CD4-positive, alpha-beta T cell treated with Interleukin-17A for 4 hours (primary cell): ENCODE data around the gene IGF2BP1.
"Not testable (repeated sequence)": the region's sequence is repeated elsewhere in the genome, so short reads cannot be mapped to it uniquely, and the experiment has no call there.

Experiments used
- DNase-seq: peaks from one replicate; pipeline ENCODE4 v3.0.0-alpha.2; 2020; ENCODE audit warnings: mixed read lengths

Gene IGF2BP1

DNA sequence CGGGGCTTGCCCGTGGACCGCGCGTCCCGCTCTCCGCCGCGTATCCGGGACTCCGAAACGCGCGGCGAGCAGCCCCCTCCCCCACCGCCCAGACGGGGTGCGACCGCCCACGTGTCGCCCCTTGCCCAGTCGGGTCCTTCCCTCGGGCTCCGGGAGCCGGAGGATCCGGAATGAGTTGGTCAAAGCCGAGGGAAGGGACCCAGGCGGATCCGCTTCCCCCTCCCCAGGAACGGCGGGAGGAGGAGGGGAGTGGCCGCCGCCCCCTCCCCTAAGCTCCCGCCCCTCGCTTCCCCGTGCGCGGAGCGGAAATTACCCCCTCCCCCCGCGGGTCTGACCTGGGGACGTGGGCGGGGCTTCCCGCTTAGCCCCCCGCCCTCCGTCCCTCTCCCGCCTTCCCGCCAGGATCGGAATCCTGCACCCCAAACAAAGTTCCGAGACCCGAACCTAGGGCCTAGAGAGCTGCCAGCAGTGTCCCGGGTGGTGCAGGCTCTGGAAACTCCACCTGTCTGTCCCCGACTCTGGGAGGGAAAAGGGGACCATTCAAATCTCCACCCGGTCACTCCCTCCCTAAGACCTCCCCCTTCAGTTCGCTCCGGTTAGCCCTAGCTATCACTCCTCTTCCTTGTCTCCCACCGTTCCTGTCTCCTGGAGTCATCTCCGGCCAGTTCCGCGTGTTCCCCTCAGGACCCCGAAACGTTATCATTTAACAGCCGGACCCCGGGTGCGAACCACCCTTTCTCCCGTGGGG is 1.0 kb upstream of the IGF2BP1 start:
- DNase-seq = peak; percentile 27

DNA sequence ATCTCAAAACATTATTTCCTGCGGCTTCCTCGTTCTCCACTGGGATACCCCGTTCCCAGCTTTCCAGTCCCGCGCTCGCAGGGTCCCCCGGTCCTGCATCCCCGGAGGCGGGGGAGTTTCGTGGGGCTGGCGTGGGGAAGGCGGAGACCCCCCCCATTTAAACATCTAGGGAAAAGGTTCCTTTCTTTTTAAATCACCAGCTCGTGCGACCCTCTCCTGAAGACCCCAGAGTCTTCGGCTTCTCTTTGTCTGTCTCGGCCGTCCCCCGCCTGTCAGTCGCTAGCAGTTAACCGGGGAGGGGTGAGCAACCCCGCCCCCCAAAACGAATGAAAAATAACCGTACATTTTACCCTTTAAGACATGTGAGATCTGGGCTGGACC is 473 bp upstream of the IGF2BP1 start:
- no peak for DNase-seq

DNA sequence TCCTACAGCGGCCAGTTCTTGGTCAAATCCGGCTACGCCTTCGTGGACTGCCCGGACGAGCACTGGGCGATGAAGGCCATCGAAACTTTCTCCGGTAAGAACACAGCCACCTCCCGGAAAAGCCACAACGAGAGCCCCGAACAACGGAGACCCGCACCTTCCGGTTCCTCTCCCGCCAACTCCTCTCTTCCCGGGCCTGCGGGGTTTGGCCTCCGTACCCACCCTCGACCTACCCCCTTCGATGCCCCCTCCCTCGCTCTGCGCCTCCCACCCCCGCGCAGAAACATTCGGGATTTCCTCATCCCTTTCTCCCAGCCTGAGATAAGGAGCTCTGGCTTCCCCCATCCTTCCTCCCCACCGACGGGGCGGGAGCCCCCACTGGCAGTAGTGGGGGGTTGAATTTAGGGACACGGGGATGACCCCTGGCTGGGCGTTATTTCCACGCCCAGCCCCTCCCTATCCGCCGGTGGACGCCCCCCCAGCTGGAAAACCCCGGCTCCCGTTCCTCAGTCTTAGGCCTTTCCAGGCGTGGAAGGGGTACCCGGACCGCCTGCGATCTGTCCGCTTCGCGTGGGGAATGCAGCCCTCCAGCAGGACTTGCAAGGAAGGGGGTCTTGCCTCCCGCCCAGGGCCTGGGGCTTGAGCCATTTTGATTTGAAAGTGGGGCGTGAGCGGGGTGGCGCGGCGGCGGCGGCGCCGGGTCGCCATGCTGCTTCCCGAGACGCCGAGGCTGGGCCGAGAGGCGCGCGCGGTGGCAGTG is 822 bp downstream of the IGF2BP1 start:
- peak; percentile 10 for DNase-seq

DNA sequence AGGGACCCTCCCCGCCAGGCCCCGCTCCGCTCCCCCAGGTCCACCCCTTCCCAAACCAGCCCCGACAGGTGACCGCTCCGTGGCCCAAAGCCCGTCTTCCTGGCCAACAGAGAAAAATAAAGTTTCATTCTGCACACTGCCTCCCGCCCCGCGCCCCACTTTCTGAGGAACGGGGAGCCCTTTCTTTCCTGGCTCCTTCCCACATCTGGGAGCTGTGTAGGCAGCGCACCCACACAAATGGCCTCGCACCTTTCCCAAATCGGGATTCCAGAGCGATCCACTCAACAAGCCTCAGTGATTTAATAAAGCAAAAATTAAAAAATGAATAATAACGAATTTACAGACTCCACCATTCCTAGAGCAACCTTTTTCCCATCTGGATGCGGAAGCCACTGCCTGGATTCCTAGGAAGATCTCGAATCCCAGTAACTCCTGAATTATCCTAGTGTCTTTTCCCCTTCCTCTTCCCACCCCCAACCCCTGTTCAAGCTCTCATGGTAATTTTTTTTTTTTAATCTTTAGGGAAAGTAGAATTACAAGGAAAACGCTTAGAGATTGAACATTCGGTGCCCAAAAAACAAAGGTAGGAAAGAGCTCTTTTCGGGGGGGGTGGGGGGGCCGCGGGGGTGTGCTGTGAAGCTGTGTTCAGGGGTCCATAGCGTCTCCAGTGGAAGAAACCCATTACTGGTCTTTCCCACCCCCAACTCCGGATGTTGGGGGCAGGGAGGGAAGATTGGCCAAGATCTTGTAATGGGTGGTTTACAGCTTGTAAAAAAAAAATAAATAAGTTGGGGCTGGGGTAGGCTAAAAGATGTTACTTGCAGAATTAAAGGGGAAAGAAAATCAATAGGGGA is 1.6 kb downstream of the IGF2BP1 start:
- no peak for DNase-seq

DNA sequence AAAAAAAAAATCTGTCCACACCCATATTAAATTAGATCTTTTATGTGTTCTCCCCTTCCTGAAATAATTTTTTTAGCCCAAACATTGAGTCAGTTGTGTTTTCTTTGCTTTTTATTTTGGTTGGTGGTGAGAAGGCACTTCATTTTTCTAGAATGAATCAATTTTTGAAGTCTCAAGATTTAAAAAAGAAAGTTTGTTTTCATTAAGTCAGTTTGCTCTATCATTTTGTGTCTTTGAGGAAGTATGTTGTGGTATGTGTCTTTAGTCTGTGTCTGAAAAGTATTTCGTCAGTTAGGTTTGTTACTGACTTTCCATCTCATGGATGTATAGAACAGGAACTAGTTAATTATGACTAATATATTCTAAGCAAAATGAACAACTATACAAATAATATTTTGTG is 3.8 kb downstream of the IGF2BP1 start:
- DNase-seq = no peak

DNA sequence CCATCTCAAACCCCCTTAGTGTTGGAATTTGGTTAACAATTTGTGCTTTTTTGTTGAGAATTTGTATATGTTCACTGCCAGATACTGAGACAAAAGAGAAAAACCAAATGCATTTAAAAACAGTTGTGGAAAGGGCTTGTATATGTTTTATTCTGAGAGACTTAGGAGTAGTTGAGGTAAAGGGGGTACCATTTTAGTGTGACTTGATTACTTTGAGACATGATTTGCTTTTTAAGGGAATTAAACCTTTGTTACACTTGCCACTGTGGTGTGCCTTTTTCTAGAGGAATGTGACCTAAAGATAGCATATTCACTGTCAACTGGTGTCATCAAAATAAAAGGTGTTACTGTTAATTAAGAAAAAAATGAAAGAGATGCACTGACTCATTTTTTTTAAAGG is 4.5 kb downstream of the IGF2BP1 start:
- DNase-seq = no peak

DNA sequence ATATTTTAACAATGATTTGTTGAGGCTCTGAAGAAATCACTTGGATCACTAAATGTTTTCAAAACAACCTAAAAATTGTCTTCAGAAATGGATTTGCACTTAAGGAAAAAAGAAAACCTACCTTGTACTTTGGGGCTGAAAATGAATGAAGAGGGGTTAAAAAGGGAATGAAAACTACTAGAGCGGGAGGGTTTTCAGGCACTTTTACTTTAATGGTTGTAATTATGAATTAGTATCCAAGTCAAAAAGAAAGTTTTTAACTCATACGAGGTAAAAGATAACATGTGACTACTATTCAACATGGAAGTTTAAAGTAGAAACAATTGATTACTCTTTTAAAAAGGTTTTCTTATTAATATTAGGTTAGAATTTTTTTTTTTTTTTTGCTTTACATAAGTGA is 5.1 kb downstream of the IGF2BP1 start:
- no peak for DNase-seq

DNA sequence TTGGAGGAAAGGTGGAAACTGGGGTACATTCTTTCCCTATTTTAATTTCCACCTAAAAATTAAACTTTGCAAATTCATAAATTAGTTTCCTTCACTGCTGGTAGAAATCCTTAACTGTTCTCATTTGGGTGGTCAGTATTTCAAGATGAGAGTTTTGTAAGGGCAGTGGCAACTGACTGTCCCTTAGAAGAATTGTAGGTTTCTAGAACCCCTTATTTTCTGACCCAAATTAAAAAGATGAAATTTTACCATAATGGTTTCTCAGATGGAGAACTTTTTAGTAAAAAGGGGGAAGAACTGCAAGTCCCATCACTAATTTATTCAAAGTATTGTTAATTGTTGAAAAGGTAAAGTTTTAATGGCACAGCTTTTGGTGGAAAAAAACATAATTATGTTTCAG is 5.6 kb downstream of the IGF2BP1 start:
- DNase-seq = no peak

DNA sequence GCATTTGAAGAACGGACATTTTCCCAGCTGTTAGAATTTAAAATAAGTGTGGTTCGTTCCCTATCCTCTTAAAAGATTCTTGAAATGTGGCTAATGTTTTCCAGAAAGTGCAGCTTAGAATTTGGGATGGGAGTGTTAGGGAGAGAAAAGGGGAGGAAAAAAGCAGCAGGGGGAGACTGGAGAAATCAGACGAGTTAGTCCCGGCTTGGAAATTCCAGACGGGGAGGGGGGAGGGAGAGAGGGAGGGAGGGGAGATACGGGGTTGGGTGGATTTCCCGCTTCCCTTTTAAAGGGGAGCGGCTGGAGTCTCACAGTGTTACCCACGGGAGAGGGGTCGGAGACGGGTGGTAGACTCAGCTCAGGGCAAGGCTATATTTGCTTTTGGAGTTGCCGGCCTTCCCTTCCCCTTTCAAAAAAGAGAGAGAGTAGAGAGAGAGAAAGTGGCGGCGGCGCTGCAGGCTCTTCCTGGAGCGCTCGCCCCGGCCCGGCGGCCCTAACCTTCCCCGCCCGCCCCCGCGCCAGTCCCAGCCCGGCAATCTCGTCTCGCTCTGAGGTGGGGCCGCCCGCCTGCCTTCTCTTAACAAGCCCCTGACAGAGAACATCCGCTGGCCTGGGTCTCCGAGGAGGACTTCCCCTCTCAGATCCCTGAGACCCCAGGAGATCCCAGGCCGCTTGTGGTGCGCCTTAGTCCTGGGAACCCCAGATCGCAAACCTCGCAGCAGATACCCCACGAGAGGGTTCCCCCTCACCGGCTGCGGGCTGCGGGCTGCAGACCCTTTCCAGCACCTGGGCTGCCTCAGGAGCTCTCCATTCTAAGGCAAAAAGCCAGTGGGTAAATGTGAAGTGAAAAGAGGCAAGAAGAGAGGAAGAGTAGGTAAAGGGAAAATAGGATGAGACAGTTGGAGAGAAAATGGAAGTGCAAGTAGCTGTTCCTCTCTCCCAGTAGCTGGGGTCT is 6.6 kb downstream of the IGF2BP1 start:
- no peak for DNase-seq

DNA sequence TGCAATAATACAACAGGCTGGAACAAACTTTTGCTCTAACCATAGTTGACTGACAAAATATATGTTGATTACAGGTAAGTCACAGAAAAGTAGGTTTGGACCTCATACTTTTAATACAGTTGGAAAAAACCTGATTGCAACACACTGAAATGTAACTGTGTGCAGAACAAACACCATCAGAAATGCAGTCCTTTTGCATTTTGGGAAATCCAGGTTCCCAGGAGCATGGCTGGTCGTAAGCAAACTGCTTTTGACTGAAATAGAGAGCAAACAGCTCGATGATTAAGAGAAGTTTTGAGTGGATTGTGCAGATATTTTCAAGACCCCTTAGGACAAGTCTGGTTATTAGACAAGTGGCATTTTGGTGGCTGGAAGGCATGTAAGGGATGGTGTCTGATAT is 8.0 kb downstream of the IGF2BP1 start:
- DNase-seq = no peak

DNA sequence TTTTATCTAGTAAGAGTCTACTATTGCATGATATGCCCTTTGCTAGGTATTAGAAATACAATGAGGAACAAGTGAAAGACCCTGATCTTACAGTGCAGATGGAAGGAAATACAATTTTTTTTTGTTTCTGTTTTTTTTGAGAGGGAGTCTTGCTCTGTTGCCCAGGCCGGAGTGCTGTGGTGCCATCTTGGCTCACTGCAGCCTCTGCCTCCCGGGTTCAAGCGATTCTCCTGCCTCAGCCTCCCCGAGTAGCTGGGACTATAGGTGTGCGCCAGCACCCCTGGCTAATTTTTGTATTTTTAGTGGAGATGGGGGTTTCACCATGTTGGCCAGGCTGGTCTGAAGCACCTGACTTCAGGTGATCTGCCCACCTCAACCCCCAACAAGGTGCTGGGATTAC is 11.7 kb downstream of the IGF2BP1 start:
- not testable (repeated sequence) for DNase-seq

DNA sequence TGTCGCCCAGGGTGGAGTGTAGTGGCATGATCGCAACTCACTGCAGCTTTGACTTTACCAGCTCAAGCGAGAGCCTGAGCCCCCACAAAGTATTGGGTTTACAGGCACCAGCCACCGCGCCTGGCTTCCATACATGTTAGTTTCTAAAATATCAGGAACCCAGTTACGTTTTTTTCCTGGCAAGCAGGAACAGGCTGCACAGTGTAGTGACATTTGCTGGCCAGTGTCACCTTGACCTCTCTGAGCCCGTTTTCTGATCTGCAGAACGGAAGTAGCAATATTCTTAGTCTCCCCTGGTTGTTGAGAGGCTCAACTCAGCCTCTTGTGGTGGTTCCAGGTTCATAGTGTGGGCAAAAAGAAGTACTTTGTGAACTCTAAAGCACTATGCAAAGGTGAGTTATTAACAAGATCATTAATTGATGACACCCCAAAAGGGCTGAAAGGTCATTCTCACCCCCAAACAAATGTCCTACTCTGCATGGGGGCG is 15.6 kb downstream of the IGF2BP1 start:
- DNase-seq = no peak

DNA sequence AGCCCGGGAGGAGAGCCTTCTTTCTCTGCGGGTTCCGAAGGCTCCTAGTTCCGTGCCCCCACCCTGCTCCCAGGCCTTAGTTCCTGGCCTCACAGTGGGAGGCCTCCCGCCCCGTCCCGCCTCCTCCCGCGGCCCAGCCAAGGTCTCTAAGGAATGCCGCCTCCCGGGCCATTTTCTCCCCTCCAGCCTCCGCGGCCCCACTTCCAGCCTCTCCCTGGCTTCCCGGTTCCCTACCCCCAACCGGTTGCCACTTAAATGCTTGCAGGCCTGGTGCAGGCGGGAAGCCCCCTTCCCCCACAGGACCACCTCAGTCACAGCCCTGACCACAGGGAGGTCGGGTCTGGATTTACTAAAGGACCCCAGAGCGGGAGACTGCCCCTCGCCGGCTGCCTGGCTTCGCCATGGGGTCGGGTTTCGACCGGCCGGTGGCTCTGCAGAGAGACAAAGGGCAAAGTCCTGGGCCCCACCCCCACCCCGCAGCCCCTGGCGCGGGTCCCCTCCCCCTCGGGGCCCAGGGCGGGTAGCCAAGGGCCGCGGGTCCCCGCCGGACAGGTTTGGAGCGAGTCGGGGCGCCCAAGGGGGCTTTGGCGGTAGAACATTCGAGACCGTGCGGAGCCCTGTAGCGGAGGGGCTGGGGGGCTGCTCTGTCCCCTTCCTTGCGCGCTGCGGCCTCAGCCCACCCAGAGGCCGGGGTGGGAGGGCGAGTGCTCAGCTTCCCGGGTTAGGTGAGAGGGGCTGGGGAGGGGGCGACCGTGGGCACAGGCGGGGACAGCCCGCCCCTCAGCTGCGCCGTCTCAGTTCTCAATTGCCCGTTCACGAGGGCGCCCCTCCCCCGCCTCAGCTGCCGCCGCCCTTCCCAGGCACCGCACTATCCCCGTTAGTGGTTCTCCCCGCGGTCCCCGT is 16.4 kb downstream of the IGF2BP1 start:
- DNase-seq = no peak

DNA sequence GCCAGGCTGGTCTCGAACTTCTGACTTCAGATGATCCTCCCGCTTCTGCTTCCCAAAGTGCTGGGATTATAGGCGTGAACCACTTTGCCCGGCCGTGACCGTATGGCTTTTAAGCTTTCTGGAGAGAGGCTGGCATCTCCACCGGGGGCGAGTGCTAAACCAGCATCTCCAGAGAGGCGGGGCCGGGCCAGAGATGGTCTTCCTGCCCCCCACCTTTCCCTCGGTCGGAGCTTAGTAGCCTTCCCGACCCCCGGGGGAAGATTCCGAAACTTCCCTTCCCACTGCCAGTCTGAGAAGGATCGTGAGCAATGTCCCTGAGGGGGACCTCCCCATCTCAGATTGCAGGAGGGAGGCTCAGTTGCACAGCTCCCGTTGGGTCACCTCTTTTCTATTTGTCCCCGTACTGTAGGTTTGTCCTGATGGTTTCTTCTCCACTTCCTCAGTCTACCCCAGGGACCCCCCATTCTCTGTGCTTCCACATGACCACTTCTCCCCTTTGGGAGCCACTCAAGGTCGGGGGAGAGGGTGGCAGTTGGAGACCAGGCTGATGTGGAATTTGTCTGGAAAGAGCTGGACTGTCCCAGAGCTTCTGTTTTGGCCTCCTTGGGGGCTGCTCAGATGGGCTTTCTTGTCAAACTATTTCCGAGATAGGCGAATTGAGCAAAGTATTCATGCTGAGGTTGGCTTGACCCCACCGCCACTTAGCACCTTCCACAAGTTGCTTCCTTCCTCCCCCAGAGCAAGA is 18.2 kb downstream of the IGF2BP1 start:
- no peak for DNase-seq

DNA sequence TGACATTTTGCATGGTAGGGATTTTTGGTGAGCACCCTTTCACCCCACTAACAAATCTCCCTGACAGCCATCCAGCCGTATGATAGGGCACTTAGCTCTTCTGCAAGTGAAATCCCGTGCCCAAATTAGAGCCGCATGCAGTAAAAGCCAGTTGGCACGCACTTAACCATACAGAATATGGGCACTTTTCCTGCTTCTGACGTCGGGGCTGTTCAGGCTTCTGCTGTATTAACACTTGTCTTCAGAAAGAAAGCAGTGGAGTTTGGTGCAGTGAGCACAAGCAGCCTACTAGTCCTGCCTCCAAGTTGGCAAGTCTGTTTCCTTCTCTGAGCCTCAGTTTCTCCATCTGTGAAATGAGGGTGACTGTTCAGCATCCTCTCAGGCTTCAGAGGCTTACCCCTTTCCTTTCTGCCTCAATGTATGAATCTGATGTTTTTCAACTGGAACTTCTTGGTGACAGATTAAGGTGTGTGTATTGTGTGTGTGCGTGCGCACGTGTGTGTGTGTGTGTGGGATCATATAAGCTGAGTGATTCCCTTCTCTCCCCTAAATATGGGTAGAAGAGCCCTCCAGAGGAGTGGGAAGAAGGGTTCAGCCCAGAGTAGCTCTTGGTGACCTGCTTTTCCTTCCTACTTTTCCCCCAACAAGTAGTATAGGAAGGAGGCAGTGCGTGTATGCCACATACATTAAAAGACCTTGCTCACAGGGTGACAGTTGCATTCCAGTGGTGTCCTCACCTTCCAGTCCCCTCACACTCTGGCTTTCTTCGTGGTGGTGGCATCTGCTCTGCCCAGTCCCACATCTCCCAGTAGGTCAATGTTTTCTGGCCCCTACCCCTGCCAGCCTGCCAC is 19.0 kb downstream of the IGF2BP1 start:
- DNase-seq = no peak

DNA sequence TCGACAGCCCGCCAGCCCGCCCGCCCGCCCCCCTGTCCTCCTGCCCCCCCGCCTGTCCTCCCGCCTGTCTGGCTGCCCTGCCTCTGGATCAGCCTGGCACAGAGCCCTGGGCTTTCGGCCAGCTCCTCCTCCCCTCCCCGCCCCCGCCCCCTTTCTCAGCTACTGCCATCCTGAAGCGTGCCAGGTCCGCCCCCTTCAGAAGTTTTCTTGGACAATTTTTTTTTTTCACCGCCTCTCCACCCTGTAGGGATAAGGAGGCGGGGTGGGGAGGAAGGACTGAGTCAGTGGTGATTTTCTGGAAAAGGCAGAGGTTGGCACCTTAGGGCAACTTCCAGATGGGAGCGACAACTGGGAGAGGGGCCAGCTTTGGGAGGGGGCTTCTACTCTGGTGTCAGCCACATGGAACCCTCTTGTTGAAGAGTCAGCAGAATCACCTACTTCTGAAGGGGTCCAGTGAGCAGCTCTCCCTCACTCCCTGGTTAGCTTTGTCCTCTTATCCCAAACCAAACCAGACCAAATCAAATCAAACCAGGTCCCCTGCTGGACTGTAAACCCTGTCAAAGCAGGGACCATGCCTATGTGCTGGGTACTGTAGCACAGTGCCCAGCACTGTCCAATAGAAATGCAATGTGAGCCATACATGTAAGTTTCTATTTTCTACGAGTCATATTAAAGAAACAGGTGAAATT is 19.7 kb downstream of the IGF2BP1 start:
- no peak for DNase-seq

DNA sequence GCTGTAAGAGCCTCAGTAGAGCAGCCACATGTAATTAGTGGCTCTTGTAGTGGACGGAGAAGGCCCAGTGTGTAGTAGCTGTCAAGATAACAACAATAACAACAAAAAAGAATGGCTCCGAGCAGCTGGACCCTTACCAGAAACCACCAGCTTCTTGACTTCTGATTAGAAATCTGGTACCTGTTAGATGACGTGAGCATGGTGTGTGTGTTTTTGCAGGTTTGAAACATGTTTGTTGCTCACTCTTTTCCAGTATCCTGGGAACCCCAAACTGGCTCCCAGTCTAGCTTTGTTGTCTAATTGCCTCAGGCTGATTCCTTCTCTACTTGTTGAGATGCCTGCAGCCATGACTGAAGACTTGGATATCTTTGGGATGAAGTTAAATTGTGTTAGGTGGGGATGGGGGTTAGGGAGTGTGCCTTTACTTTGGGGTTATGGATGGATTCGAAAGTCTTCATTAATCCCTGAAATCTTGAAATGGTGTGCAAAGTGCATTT is 21.0 kb downstream of the IGF2BP1 start:
- DNase-seq = no peak

DNA sequence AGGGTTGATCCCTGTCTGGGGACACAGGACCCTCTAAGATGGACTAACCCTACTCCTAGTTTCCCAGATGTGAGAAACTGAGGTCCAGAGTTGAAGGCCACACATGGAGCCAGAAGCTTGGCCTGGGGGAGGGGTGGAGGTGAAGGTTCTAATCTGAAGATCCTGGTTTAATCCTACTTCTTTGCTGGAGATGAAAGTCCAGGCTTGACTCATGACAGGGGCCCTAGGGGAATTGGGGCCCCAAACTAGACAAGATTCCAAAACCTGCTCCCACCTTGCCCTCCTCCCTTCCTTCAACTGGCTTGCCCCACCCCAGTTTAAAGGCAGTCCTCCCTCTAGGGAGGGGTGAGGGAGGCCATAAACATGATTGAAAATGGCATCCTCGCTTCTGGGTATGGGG is 21.6 kb downstream of the IGF2BP1 start:
- DNase-seq = no peak

DNA sequence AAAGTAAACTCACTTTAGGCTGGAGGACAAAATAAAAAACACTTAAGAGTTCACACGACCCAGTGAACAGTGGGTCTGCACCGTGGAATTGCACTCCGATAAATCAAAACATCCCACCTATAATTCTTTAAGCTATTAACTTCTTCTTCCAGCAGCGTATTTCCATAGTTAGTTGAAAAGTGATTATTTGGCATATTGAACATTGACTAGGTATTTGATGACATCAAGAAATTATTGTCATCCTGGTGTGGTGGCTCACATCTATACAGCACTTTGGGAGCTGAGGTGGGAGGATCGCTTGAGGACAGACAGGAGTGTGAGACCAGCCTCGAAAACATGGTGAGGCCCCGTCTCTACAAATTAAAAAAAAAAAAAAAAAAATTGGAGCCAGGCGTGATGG is 23.4 kb downstream of the IGF2BP1 start:
- no peak for DNase-seq
